GM23248 (cell line): ENCODE data around the gene EHMT2.

Source experiments
- EZH2 ChIP-seq: fragments of 200-600 bp; sonication (generic); IDR thresholded peaks from 2 replicates; pipeline ENCODE4 v1.6.1; 2018; ENCODE audit warnings: antibody characterized with exemption, mild to moderate bottlenecking; ENCODE audit not compliant: insufficient read depth, poor library complexity, severe bottlenecking
- EZH2phosphoT487 ChIP-seq: fragments of 200-600 bp; sonication (generic); IDR thresholded peaks from 2 replicates; pipeline ENCODE4 v1.6.1; 2018; ENCODE audit warnings: antibody characterized with exemption, moderate library complexity, mild to moderate bottlenecking, low read depth; ENCODE audit not compliant: insufficient read depth

DNA sequence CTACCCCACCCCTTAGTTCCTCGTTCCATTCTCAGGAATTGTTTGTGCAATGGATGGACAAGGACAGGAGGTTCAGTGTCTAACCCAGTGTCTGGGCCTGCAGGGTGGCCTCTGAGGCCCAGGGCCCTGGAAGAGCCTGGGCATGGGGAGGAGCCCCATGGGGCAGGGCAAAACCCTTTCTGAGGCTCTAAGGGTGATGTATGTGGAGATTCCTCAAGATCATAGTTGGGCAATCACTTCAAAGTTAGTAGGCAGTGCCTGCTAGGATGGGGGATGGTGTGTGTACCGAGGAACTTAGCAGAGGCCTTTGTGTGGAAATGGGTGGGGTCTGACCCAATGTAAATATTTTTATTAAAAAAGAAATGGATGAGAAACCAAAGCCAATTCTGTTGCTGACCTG is 23.3 kb upstream of the EHMT2 start:
- no peak for TF ChIP-seq EZH2phosphoT487
- no peak for TF ChIP-seq EZH2
